Inflammatory macrophage treated with lipopolysaccharide for 1 hour (primary cell): ENCODE data around the gene MIS18A.

ENCODE experiments used
- DNase-seq, 2 donors: peaks; one replicate each; pipeline ENCODE4 v3.0.0-alpha.2; 2020 to 2022

Gene MIS18A

DNA sequence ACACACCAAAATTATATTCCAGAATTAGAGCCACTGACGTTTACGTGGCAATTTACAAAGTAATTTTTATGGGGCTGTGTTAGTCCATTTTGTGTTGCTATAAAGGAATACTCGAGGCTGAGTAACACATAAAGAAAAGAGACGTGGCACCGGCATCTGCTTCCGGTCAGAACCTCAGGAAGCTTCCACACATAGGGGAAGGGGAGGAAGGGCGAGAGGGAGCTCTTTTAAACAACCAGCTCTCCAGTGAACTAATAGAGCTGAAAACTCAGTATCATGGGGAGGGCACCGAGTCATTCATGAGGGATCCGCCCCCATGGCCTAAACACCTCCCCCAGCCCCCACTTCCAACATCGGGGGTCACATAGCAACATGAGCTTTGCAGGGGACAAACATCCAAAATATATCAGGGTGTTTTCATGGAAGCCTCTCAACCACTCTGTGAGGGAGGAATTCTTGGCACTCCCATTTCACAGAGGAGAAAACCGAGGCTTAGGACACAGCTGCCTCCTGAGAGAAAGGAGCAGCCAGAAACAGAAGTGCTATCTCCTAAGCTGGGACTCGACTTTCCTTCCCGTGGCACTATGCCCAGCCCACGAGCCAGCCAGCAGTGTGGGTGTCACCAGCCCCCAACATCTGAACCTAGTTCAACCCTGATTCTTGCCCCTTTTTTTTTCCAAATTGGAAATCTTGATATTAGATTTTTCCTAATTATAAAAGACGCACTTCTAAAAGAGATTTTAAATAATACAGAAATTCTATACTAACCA is 29.2 kb downstream of the MIS18A start:
- DNase-seq: no peak

DNA sequence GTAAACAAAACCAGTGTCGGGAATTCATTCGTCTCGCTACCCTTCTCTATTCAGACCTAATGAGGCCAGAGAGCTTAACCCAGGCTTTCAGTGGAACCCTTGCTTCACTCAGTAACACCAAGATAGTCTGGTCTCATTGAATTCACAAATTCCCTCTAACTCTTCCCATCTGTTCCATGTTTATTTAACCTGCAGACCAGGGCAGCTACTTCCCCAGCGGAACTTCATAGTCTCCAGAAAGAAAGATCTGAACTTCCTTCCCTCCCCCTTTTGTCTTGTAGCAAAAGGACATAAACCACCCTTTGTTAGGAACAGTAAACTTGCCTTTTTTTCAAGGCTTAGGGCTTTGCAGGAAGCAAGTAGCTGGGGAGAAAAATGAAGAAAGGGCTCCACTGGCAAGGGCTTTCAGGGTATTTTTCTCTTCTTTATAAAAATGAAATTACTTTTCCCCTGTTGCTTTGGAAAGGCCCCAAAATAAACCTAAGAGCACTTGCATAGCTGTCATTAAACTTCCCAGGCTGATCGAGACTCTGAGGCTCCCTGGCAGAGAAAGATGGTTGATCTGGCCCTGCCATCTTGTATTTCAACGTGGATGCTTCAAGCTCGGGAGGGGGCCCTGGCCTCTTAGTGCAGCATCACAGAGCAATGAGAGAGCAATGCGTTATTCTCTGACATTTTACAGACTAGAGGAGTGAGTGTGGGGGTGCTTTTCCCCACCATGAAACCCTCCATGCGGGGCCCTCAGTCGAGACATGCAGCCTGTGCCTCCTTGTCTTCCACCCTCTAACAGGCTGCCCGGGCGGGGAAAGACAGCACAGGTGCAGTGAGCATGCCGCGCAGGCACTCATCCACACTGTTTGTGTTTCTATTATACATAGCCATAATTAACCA is 30.0 kb downstream of the MIS18A start:
- DNase-seq: no peak

DNA sequence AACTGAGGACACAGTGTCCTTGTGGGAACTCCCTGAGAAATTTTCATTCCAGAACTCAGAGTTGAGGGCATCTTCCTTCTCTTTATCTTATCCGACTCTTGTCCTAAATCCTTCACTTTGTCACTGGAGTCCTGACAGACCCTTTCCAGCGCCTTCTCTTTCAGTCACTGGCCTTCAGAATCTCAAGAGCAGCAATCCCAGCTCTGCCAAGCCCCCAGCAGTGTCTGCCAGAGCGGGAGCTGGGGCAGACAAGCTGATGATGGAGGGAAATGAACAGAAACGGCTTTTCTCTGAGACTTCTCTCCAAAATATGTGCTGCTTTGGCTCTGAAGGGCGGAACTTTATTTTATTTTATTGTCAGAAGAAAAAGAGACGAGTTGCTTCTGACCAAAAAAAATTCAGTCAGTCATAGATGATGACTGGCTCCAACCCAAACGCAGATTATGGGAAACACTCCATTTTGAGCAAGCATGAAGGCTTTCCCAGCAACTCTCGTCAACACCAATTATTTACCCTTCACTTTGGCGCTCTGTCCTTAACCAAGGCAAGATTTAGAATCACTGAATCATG is 32.2 kb downstream of the MIS18A start:
- no peak for DNase-seq

DNA sequence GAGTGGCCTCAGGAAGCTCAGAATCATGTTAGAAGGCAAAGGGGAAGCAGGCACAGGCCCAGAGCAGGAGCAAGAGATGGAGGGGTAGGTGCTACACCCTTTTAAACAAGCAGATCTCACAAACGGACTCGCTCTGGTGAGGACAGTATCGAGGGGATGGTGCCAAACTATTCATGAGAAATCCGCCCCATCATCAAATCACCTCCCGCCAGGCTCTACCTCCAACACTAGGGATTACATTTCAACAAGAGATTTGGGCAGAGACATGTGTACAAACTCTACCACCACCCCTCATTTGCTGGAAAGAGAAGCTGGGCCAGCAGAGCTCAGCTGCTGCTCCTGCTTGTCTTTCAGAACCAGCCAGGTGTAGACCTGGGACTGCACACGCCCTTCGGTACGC is 32.9 kb downstream of the MIS18A start:
- DNase-seq: no peak

DNA sequence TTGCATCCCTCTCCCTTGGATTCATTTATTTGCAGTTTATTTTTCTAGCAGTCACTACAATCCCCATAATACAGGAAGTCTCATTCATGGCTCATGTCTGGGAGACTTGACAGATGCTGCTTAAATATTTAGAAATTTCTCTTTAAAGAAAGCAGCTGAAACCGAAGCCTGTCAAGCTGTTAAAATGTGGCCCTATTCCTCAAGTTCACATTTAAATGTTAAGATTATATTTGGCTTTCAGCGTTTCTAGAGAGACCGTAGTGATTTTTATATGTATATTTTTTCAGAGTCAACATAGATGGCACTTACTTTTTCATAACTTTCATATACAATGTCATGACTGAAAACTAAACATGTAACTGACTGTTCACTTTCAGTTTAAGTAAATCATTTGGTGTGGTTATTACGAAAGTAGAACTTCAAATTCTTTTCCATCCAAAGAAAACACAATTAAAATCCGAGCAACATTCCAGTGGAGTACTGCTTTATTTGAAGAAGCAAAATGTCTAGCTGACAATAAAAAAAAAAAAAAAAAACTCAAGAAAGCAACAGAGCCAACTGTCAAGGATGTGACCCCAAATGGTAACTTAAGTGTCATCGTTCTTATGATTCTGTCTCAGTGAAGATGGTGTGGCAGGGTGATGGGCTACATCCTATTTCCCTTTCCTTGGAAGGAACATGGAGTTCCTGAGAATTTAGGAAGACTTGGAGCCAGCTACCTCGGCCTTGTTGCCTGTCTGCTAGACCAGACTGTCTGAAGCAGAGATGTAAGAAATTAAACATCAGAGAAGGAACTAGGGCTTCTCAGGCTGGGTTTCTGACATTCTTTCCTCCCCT is 37.8 kb downstream of the MIS18A start:
- no peak for DNase-seq

DNA sequence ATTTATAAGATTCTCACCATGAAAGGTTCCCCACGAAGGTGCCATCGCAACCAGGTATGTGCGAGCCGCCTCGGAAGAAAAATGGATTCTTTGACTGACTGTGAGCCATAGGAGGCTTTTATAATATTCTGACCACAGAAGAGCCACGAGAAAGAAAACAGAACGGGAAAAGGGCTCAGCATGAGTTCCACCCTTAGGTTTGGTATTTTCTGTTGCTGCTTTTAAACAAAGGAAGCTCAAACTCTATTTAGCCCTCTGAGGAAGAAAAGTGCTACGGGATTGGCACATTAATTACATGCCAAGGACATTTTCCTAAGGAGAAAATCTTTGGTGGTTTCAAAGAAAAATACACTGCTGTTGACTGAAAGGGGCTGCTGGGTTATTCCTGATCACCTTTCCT is 39.3 kb downstream of the MIS18A start:
- DNase-seq: no peak

DNA sequence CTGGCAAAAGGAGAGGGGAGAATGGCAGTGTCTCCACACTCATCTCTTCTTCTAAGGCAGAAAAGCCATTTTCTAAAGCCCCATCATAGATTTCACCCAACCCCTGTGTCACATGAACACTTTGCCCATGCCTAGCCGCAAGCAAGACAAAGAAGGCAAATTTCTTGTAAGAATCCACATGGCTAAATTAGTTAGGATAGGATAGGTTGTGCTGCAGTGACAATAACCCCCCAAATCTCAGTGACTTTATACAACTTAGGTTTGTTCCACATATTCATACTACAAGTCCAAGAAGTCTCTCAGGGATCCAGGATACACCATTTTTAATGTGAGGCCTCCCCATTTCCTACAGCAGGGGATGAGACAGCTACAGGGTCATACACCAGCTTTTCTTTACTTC is 40.8 kb downstream of the MIS18A start:
- no peak for DNase-seq

DNA sequence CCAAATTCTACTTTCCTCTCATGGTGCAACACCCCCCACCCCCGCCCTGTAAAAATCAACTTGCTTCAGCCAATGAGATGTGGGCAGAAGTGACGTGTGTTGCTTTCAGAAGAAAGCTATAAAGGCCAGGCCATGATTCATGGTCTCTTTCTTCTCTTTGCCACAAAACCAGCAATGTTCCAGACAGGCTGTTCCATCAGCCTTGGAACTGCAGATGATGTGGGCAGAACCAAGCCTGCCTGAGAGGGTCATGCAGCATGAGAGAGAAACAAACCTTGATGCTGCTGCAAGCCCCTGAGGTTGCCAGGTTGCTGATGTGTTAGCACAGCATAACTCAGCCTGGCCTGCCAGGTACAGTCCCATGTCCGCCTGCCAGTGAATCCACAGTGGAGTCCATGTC is 41.8 kb downstream of the MIS18A start:
- no peak for DNase-seq

DNA sequence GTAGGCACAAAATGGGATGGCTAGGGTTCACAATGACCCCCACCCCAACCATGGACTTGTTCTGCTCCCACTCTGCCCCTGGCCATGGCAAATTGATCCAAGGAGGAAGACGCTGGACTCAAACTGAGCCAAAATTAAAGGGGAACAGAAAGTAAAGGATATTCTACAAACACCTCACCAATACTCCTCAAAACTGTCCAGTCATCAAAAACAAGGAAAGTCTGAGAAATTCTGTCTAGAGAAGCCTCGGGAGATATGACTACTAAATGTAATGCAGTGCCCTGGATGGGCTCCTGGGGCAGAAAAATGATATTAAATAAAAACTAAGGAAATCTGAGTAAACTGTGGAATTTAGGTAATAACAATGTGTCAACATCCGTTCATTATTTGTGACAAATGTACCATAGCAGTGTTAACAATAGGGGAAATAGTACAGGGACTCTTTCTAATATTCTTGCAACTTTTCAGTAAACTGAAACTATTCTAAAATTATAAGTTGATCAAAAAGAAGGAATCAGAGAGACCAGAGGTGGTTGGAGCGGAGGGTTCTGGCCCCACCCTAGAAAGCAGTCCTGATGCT is 45.0 kb downstream of the MIS18A start:
- DNase-seq: no peak

DNA sequence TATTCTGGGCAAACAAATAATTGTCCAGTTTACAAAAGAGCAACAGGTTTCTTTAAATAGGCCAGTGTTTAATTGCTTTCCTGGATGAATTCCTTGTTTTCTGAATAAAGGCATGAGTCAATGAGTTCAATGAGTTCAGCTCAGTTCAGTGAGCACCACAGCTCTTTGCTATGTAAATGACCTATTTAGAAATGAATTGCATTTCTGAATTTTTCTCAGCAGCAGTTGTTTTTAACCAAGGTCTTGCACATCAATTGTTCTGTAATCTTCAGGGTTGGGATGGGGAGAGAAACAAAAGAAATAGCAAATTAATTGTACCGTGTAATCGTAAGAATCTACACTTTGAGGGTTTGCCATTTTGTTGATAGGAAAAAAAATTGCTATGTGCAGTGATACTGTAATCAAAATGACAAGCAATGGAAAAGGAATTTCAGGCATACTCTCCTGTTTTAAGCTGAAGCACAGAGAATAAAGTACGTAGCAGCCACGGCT is 45.7 kb downstream of the MIS18A start:
- DNase-seq: no peak

DNA sequence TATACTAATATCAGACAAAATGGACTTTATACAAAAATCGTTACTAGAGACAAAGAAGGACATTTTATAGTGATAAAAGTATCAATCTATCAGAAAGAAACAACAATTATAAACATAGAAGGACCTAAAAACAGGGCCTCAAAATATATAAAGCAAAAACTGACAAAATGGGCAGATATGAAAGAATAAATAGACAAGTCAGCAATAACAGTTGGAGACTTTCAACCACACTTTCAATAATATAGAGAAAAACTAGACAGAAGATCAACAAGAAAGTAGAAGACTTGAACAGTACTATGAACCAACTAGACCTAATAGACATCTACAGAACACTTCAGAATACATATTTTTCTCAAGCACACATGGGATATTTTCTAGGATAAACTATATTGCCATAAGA is 52.4 kb downstream of the MIS18A start:
- no peak for DNase-seq
